Stimulated activated naive CD8-positive, alpha-beta T cell treated with anti-CD3 and anti-CD28 coated beads, Interleukin-15, Interleukin-2, amounts not matched to agents 100 U/mL and 50 U/mL, for 24 hours (primary cell): ENCODE results near the gene BPIFB4.

ENCODE experiments used
- ATAC-seq: fragments of 150-1000 bp; cut with Tn5 transposase; one replicate; pipeline ENCODE4 v1.10.0; 2021
- DNase-seq: peaks from one replicate; pipeline ENCODE4 v3.0.0; 2021

Gene BPIFB4

DNA sequence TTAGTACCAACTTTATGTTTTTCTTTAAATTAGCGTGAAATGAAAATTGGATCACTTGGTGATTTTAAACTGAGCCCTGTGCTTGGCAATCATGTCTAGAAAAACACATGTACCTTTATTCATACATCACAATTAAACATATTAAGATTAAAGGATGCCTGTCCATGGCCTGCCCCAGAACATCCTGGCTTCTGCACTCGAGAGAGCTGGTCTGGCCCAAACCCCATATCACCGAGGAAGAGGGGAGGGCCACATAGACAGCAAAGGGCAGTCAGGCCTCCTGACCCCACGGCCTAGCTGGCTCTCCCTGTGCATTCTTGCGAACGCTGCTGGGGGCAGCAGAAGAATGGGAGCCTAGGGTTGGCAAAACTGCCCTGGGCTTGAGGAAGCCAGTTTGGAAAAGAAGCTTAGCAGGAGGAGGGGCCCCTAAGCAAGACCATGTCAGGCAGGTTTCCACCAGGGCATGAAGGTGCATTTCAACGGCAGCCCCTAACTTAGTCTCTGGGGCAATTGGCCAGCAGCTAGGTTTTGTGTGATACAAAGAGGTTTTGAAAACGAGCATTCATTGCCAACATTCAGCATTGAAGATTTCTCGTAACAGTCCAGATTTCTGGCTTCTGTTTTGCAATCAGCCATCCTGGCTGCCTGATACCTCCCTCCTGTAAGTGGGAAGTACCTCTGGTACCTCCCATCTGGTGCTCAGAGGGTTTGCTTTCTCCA is 17.2 kb upstream of the BPIFB4 start:
- DNase-seq = no peak
- ATAC-seq = no peak

DNA sequence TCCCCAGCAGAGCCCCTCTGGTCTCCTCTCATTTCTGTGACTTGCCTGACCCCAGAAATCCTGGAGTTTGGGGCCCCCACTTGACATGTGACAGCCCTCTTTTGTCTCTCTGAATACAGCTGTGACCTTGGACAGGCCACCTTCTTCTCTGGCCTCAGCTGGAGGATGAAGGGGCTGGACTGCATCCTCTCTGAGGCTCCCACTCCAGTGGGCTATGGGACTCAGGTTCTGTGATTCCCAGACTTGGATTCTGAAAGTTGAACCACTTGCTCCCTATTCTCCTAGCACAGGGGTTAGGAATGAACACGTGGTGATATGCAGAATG is 16.7 kb upstream of the BPIFB4 start:
- no peak for DNase-seq
- ATAC-seq = no peak

DNA sequence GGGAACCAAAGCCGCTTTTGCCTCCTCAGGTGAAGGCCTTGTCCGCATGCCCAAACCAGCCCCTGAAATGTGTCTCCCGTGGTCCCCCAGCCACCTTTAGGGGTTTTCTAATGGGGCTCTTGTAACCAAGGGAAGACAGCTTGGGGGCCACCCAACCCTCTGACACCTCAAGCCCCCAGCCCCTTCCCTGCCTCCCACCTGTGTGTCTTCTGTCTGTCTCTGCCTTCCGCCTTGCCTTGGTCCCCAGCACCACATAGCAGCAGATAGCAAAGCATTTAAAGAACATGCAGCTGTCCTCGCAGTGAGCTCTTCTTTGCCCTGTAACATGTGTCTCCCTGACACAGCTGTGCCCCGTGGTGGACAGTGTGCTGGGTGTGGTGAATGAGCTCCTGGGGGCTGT is 16.2 kb upstream of the BPIFB4 start:
- DNase-seq = no peak
- ATAC-seq = no peak

DNA sequence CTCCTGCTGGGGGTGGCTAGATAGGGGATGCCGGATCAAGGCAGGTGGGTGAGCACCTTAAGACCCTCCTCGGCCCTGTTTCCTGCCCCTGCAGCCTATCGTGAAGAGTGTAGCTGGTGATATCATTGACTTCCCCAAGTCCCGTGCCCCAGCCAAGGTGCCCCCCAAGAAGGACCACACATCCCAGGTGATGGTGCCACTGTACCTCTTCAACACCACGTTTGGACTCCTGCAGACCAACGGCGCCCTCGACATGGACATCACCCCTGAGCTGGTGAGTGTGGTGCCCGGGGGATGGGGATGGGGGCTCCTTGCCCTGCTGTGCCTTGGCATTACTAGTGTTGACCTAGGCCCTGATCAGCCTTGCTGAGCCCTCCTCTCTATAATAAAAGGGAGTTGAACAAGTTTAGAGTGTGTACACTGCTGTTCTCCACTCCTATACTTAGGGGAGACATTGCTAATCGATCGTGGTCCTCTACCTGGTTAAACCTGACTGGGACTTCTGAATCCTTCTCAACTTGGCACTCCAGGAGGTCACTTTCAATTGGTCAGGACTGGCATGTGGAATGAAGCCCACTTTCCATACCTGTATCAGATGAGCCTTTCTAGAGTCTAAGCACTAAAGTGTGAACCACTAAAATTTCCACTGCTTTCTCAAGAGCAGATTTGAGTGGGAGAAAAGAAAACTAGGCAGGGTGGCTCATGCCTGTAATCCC is 14.7 kb upstream of the BPIFB4 start:
- DNase-seq (no peak), ATAC-seq (no peak)

DNA sequence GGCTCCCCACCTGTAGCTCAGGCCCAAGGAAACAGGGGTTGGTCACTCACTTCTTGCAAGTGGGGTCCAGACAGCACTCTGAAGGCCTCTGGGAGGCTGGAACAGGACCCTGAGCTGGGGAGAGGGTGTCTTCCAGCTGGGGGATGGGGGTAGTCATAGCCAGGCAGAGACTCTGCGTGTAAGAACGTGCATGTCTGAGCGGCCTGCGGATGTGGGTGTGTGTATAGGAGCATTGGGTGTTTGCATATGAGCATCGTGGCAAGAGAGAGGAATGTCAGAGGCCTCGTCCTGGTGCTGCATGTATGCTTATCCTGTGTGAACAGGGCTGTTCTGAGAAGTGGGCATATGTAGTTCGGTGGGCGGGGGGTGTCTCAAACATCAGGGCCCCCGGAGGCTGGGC is 13.7 kb upstream of the BPIFB4 start:
- ATAC-seq (no peak), DNase-seq (no peak)

DNA sequence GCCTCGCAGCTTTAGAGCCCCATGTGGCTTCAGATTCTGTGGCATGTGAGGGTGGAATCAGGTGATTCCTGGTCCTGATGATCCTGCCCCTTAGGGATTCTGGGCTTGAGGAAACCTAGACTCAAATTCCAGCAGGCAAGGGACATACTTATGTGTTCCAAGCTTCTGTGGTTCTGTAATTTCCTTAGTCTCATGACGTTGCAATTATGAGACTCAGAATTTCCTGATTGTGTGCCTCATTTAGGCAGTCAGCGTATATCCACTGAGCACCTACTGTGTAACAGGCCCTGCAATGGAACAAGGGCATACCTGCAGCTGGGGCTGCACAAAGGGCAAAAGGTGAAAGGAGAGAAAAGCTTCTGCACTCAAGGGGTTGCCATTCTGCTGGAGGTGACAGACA is 11.6 kb upstream of the BPIFB4 start:
- no peak for DNase-seq

DNA sequence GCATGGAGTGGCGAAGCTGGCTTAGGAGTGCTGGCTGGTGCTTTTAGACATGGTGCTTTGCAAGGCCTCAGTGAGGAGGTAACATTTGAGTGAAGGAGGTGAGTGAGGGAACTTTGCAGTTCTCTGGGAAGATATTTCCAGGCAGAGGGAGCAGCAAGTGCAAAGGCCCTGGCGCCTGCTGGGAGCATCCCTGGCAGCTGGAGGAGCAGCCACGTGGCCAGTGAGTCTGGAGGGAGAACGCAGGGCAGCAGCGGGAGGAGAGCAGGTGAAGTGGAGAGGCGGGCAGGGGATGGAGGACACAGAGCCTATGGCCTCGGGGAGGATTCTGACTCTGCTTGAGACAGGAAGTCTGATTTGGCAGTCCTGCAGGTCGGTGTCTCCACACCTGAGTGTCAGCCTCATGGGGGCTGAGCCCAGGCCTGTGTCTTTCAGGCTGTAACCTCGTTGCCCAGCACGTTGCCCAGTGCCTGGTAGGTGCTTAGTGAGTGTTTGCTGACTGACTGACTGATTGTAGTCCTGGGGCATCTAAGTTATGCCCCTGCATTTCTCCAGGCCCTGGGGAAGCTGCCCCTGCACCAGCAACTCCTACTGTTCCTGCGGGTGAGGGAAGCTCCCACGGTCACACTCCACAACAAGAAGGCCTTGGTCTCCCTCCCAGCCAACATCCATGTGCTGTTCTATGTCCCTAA is 11.0 kb upstream of the BPIFB4 start:
- ATAC-seq = no peak
- no peak for DNase-seq

More for the DNA sequence above, 11.6 kb upstream of the BPIFB4 start:
- ATAC-seq = no peak

DNA sequence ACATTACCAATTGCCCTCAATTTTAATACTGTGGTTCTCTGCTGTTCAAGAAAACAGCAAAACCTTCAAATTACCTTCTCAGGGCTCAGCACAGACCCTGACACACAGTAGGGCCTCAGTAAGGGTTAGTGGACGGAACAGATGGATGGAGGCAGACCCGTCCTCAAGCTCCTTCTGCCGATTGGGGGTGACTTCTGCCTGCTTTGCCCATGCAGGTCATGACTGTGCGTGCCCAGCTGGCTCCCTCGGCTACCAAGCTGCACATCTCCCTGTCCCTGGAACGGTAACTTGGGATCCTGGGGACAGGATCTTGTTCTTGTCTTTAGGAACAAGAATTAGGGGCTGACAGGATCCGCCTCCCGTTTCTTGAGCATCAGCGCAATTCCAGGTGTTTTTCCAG is 9.8 kb upstream of the BPIFB4 start:
- DNase-seq = no peak
- ATAC-seq = no peak

DNA sequence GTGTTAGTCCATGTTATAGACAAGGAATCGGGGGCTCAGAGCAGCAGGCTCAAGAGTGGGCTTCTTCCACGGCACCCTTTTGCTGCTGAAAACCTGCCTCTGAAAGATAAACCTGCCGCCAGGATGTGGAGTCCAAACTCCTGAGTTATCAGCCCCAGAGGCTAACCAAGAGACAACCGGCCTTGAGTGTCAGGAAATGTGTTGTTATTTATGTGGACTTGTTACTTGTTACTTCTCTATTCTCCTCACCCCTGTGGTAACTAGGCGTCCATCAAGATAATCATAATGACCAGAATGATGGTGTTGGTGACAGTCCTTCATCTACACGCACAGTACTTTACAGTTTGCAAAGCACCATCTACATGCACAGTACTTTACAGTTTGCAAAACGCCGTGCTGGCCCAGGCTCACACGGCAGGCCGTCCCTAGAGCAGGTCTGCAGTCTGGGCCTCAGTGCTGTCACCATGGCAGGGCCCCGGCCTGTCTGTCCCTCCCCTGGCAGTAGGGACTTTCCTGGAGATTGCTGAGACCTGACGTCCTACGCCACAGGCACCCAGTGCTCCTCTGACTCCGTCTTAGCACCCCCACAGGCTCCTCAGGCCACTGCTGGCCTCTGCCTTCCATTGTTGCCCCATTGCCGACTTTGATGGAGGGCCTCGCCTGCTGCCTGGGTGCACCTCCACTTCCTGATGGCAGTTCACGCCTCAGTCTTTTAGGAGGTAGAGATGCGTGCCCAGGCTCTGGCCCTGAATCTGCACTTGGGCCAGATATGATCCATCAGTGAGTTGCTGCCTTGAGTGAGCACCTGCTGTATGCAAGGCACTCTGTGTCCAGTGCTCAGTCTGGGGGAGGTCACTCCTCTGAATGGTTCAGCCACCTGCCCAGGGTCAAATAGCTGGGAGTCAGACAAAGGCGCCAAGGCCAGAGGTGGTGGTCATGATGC is 9.1 kb upstream of the BPIFB4 start:
- ATAC-seq (no peak), DNase-seq (no peak)

DNA sequence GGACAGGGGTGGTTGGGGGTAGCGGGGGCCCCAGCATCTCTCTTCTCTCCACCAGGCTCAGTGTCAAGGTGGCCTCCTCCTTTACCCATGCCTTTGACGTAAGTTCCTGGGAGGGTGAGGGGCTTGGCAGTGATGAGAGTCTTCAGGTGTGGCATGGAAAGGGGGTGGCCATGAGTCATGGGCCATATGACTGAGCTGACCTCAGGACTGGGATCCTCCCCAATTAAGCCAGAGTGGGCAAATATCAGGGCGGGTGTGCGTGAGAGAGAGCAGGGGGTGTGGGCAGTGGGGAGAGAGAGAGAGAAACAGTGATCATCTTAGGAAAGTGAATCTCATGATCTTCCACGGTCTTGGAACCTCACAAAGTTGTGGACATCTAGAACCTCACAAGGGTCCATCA is 8.2 kb upstream of the BPIFB4 start:
- DNase-seq (no peak), ATAC-seq (no peak)

DNA sequence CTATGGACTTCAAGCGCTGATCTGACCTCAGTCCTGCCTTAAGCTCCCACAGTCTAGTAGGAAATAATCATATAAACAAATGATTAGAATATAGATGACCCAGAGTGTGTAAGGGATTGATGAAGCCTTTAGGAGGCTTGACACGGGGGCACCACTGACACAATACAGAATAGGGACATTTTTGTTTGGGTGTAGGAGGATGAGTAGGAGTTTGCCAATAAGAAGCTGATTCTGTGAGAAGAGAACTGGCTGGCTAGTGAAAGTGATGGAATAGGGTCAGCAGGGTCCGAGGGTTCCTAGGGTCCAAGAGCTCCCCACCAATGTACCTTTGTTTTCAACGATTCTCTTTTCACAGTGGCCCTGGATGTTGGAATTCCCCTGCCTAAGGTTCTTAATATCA is 7.1 kb upstream of the BPIFB4 start:
- ATAC-seq (no peak), DNase-seq (no peak)

DNA sequence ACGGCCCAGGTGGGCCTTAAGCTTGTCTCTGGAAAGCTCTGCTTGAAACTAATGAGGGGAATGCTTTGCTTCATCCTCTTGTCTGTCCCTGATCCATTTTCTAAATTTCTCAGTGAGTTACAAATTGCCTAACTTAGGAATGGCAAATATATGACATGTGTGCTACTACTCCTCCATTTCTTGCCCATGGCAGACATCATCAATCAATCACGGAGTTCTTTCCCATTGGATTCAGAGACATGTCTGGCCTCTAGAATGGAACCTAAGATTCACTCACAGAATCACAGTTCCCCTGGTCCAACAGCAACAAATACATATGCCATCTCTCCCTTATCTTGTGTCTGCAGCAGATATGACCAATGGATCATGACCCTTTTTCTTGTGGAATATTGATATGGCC is 6.6 kb upstream of the BPIFB4 start:
- DNase-seq (no peak), ATAC-seq (no peak)

DNA sequence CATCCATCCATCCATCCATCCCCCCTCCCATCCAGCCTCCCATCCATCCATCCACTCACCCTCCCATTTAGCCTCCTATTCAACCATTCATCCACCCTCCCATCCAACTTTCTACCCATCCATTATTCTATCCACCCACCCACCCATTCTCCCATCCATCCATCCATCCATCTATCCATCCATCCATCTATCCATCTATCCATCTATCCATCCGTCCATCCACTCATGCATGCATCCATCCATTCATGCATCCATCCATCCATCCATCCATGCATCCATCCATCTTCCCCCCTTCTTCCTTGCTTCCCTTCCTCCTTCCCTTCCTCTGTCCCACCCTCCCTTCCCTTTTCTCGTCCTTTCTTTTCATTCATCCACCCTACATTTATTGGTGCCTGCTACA is 4.8 kb upstream of the BPIFB4 start:
- DNase-seq (no peak), ATAC-seq (no peak)

DNA sequence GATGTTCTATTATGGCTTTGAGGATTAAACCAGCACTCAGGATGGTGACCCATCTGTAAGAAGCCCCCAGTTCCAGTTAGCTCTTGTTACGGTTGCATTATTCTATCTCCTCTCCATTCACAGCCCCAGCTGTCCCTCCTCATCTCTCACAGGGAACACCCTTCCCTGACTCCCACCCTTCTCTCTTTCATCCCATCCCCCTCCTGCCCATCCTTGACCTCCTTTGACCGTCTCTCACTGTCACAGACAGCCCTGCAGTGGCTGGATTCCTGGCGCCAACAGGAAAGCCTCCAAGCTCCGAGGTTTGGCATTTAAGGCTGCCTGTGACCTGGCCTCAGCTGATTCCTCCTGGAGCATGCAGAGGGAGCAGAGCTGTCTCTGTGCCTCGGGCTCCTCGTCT is 4.2 kb upstream of the BPIFB4 start:
- ATAC-seq (no peak), DNase-seq (no peak)

DNA sequence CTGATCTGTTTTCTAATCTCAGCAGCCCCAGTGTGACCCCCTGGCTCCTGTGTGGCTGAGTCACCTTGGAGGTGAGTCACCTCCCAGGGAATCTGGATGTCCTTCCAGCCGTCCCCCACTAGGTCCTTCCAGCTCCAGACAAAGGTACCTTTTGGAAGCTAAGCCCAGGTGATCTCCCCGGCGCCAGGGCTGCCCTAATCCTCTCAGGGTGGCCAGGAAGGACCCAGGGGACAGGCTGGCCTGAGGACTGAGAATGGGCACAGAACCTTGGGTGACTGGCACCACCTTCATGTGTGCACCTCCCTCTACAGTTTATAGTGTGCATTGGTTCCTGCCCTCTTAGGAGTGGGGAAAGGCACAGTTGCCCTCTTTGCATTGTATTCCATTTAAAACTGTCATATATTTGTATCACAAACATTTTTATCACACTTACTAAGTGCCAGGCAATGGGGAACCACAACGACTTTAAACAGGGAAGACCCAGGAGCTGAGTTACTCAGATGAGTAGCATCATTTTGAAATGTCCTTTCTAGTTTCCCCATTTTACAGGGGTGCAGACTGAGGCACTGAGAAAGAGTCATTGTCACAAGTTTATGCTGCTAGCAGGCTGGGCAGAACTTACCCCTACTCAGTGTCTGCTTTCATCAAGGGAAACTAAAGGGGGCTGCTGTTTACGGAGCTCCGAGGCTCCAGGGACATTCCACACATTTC is 2.6 kb upstream of the BPIFB4 start:
- peak; percentile 28 for ATAC-seq
- DNase-seq = no peak

DNA sequence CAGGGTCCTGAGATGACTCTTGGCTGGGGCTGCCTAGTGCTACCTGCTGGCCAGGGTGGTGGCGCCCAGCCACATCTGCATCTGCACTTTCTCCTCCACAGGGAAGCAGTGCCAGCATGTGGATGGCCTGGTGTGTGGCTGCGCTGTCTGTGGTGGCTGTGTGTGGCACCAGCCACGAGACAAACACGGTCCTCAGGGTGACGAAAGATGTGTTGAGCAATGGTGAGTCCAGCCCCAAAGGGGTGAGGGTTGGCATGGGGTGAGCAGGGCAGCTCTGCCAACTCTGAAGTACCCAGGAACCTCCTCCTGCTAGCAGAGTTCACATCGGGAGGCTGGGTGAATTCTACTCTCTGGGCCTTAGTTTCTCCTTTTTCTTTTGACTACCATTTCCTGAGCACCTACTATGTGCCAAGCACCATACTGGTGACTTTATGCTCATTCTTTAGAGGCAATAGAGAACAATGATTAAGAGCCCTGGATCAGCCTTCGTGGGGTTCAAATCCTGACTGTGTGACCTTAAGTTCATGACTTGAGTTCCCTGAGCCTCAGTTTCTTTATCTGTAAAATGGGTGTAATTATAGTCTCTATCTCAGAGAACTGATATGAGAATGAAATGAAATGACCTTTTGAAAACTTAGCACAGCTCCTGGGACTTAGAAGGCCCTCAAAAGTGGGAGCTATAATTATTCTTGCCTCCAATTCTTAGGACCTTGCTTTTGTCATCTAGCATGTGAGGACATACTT is 2.1 kb downstream of the BPIFB4 start:
- no peak for DNase-seq
- no peak for ATAC-seq

DNA sequence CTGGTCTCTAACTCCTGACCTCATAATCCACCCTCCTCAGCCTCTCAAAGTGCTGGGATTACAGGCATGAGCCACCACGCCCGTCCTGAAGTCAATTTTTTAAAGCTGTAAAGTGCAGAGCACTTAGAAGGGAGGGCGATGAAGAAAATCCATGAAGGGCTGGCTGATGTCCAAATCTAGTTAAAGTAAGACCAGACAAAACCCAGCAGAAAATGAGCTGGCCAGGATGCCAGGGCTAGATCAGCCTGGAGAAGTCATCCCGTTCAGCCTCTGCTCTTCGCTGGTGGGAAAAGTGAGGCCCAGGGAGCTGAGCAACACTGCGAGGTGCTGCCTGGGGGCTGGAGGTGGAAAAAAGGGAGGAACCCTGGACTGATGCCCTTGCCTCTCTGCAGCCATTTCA is 3.1 kb downstream of the BPIFB4 start:
- ATAC-seq (no peak), DNase-seq (no peak)

DNA sequence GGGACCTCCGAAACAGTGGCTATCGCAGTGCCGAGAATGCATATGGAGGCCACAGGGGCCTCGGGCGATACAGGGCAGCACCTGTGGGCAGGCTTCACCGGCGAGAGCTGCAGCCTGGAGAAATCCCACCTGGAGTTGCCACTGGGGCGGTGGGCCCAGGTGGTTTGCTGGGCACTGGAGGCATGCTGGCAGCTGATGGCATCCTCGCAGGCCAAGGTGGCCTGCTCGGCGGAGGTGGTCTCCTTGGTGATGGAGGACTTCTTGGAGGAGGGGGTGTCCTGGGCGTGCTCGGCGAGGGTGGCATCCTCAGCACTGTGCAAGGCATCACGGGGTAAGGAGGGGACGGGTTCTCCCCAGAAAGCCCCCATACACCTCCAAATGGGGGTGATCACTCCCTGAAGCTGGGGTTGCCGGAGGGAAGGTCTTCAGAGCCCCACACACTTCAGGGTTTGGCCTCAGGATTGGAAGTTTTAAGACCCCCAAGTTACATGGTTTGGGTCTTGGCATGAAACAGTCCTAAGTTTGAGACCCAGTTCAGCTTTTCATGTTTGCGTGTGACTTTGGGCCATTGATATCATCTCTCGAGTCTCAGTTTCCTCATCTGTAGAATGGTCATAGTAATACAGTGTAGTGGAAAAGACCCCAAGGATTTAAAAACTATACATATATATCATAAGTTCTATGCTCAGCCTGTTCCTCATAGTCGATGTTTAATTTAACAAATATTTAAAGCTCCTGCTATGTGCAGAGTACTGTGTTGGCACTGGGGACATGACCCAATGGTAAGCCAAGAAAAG is 4.3 kb downstream of the BPIFB4 start:
- DNase-seq (no peak), ATAC-seq (no peak)

DNA sequence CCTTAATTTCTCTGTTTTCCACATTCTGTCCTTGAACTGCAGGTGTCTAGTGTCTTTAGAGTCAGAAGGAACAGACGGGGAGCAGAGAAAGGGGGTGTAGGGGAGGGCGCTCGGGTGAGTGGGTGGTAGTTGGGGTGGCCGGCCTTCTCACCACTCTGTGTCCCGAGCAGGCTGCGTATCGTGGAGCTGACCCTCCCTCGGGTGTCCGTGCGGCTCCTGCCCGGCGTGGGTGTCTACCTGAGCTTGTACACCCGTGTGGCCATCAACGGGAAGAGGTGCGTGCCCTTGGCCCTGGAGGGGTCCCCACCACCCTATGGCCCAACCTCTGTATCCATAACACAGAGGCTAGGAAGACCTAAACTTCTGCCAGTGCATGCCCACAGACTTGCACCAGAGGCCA is 5.3 kb downstream of the BPIFB4 start:
- DNase-seq = no peak
- no peak for ATAC-seq

DNA sequence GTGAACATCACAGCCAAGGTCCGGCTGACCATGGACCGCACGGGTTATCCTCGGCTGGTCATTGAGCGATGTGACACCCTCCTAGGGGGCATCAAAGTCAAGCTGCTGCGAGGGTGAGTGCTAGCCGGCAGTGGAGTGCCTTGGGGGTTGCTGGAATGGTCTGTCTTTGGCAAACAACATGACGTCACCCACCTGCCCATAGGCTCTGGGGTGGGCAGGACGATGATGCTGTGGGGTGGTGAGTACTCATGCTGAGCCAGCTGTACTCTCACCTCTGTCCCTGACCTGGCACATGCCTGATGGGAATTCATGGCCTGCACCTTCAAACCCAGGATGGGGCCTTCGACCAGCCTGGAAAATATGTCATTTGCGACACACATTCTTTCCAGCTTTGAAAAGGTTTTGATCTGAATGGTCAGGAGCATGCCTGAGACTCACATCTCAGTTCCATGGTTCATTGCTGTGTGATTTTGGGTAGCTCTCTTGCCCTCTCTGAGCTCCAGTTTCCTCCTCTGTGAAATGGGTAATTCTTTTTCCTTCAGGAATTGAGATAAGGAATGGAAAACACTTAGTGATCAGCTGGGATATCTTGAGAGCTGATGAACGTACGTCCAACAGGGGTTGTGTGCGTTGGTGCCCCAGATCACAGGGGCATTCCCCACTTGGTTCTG is 6.7 kb downstream of the BPIFB4 start:
- no peak for DNase-seq

More for the DNA sequence above, 6.7 kb downstream of the BPIFB4 start:
- ATAC-seq = no peak
